ENCODE measurements around the gene ATP1A3. TPM values are rescaled to one million over a fixed set of nuclear protein-coding genes. Genes with fewer than 3 reads are reported as not detected.

ATP1A3 gene
- total RNA-seq, 4 donors from 2014 or later, result 0.35 to 1.3 (median 0.81) TPM

DNA sequence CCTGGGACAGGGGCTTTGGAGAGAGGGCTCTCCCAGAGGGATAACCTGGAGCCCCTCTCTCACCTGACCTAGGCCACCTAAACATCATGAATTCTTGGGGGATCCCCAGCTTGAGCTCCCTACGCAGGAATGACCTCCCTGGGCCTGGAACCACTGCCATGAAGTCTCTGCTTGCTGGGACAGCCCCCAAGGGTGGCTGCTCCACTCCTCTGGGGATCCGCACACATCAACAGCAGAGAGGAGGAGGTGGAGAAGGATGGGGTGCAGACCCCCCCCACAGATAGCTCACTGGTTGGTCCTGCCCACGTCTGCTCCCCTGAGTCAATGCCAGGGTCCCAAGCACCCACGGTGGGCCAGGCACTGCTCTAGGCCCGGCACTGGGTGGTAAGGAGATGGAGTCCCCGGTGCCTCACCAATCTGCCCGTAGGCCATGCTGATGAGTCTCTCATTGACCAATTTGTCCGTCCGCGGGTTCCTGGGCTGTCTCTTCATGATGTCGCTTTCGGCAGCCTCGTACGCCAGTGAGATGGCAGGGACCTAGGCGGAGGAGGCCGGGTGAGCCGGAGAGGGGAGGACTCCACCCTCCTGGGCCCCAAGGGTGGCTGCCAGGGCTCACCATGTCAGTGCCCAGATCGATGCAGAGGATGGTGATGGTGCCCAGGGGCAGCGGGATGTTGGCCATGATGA is 24.1 kb downstream of the ATP1A3 start:
- Histone ChIP-seq H3K9me3 (no peaks in the 10 kb centered on the region), H3K4me1 (no peaks in the 10 kb centered on the region), H3K27ac (no peak overlapping the region), H3K27me3 (no peaks in the 10 kb centered on the region), H3K4me3 (no peak overlapping the region), H3K36me3 (no peaks in the 10 kb centered on the region)
- DNase-seq, result no peak
- TF ChIP-seq POLR2A (IDR thresholded peaks at IDR 0.05), result no peak
- TF ChIP-seq, protein P1, sequence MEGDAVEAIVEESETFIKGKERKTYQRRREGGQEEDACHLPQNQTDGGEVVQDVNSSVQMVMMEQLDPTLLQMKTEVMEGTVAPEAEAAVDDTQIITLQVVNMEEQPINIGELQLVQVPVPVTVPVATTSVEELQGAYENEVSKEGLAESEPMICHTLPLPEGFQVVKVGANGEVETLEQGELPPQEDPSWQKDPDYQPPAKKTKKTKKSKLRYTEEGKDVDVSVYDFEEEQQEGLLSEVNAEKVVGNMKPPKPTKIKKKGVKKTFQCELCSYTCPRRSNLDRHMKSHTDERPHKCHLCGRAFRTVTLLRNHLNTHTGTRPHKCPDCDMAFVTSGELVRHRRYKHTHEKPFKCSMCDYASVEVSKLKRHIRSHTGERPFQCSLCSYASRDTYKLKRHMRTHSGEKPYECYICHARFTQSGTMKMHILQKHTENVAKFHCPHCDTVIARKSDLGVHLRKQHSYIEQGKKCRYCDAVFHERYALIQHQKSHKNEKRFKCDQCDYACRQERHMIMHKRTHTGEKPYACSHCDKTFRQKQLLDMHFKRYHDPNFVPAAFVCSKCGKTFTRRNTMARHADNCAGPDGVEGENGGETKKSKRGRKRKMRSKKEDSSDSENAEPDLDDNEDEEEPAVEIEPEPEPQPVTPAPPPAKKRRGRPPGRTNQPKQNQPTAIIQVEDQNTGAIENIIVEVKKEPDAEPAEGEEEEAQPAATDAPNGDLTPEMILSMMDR (IDR thresholded peaks at IDR 0.05), result no peak

DNA sequence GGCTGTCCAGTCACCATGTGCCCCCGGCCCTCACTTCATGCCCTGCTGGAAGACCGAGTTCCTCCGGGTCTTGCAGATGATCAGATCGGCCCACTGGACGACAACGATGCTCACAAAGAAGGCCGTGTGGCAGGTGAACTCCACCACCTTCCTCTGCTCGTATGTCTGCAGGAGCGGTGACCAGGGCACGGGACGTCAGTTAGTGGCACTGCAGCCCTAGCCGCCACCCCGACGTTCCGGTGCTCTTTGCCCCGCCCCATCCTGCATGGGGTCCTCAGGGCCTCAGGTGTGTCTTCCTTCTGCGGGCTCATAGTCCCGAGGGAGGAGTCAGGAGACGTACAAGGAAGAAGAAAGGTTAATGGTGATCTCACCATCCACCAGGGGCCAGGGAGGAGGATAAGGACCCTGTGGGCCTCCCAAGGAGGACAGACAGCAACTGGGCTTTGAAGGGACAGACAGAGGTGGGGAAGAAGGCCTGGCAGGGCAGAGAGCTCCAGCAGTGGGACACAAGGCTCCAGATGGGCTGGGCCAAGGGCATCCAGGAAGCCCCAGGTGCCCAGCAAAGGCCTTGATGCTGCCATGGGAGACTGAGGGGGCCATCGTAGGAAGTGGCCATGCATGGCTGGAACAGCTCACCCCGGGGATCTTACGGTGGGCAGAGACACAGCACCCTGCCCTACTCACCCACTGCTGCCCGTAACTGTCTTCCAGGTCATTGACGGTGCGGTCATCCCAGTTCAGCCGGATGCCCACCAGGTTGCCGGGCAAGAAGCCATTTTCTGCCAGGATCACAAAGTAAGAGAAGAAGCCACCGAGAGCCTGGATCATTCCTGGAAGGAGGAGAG is 25.1 kb downstream of the ATP1A3 start:
- H3K36me3 ChIP-seq, result no peaks in the 10 kb centered on the region
- DNase-seq, result no peak
- no peaks in the 10 kb centered on the region for H3K27me3 ChIP-seq
- H3K9me3 ChIP-seq, result no peaks in the 10 kb centered on the region
- H3K27ac ChIP-seq, result no peak overlapping the region
- no peaks in the 10 kb centered on the region for H3K4me1 ChIP-seq
- TF ChIP-seq, protein P1 (IDR thresholded peaks at IDR 0.05), result no peak
- TF ChIP-seq POLR2A (IDR thresholded peaks at IDR 0.05), result no peak
- no peak overlapping the region for H3K4me3 ChIP-seq

DNA sequence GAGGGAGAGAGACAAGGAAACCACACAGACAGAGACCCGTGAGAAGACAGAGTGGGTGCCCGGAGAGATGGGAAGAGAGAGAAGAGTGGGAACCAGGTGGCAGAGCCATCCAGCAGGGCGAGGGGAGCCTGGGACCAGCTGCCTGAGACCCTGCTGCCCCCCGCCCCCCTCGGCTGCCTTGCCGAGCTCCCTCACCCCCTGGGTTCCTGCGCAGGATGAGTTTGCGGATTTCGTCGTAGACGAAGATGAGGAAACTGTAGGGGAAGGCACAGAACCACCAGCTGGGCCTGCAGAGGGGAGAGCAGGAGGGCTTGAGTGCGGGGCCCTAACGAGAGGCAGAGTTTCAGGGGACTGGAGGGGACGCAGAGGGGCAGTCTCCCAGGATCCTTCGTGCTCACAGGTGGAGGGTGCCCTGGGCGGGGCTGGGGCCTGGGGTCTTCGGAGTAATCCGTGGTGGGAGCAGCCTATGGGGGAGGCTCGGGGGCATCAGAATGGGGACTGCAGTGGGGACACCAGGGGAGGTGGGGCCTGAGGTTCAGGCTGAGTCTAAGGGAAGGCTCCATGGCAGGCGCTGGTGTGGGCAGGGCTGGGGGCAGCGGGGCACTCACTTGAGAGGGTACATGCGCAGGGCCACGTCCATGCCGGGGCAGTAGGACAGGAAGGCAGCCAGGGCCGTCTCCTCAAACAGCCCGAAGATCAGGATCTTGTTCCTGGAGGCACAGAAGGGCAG is 26.8 kb downstream of the ATP1A3 start:
- no peaks in the 10 kb centered on the region for H3K9me3 ChIP-seq
- H3K4me1 ChIP-seq, result no peaks in the 10 kb centered on the region
- TF ChIP-seq, protein P1 (IDR thresholded peaks at IDR 0.05), result no peak
- no peak for TF ChIP-seq POLR2A (IDR thresholded peaks at IDR 0.05)
- H3K36me3 ChIP-seq, result no peaks in the 10 kb centered on the region
- no peak overlapping the region for H3K4me3 ChIP-seq
- DNase-seq, result no peak
- H3K27me3 ChIP-seq, result no peaks in the 10 kb centered on the region
- H3K27ac ChIP-seq, result no peak overlapping the region

DNA sequence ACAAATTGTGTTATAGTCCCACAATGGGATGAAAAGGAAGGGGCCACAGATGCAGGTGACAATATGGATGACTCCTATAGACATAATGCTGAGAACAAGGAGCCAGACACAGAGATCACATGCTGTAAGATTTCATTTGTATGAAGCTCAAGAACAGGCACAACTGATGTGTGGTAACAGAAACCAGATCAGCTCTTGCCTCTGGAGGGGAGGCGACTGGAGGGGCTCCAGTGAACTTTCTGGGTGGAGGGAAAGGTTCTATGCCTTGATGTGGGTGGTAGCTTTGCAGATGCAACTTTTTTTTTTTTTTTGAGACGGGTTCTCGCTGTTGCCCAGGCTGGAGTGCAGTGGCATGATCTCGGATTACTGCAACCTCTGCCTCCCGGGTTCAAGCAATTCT is 28.9 kb downstream of the ATP1A3 start:
- no peak for DNase-seq
- H3K4me1 ChIP-seq, result no peaks in the 10 kb centered on the region
- H3K4me3 ChIP-seq, result no peak overlapping the region
- H3K36me3 ChIP-seq, result no peaks in the 10 kb centered on the region
- H3K27ac ChIP-seq, result no peak overlapping the region
- TF ChIP-seq POLR2A (IDR thresholded peaks at IDR 0.05), result no peak
- TF ChIP-seq, protein P1 (IDR thresholded peaks at IDR 0.05), result no peak
- no peaks in the 10 kb centered on the region for H3K9me3 ChIP-seq
- H3K27me3 ChIP-seq, result no peaks in the 10 kb centered on the region

DNA sequence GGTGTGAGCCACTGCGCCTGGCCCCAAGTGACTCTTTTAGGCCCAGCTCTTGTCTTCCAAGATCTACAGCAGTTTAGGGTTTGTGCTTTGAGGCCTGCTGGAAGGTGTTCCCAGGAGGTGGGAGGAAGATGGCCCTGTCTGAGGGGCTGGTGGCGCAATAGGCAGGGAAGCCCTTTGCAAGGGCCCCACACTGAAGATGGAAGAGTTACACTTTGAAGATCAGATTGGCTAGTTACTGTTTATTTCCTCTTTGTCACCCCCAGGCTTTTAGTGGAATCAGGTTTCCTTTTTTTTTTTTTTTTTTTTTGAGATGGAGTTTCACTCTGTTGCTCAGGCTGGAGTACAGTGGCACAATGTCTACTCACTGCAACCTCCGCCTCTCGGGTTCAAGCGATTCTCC is 33.1 kb downstream of the ATP1A3 start:
- H3K36me3 ChIP-seq, result no peaks in the 10 kb centered on the region
- H3K27me3 ChIP-seq, result no peaks in the 10 kb centered on the region
- H3K4me3 ChIP-seq, result no peak overlapping the region
- no peak for DNase-seq
- no peak overlapping the region for H3K27ac ChIP-seq
- peaks cover 0 to 16% (median 8%) of the 10 kb centered on the region in 4 donors for H3K4me1 ChIP-seq
- H3K9me3 ChIP-seq, result no peaks in the 10 kb centered on the region
- TF ChIP-seq, protein P1 (IDR thresholded peaks at IDR 0.05), result no peak

All from Peyer's patch (tissue), 4 donors.